Tibial nerve (tissue), 4 donors: Measurements from ENCODE around the gene RAB3C.

Source experiments
- EP300 ChIP-seq, 2 donors: sonication (generic); formaldehyde crosslinking; IDR thresholded peaks; one replicate each; pipeline ENCODE4 v1.6.1; 2017; ENCODE audit warnings: antibody characterized with exemption in 2 of 2, mild to moderate bottlenecking in 1 of 2
- POLR2A ChIP-seq, 2 donors: fragments of 450-650 bp; IDR thresholded peaks; one replicate each; pipeline ENCODE4 v1.6.1; 2017; ENCODE audit warnings: antibody characterized with exemption in 2 of 2, mild to moderate bottlenecking in 2 of 2, moderate library complexity in 2 of 2
- TF ChIP-seq, protein P1 (sequence below), 5 experiments: fragments of 200-600 bp in 3 of 5; fragments of 450-650 bp in 2 of 5; sonication (generic) in 3 of 5; IDR thresholded peaks; one replicate each; pipeline ENCODE4 v1.5.1; 2016 to 2019; ENCODE audit warnings: antibody characterized with exemption in 5 of 5, mild to moderate bottlenecking in 3 of 5, moderate library complexity in 2 of 5

DNA sequence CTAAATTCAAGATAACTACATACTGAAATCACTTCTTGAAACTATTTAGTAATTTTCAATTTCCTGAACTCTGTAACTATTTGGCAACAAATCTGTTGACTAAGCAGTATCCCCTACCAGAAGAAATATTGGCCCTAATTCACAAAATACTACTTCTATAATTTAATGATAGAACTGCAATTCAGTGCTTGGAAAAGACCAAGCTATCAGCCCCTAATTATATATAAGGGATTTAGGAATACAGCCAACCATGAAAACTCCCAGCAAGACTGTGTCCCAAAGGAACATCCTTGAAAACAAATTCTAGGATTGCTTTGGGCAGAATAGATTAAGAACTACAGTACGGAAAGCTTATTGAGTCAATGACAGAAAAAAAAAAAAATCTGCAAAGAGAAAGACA lies 169.2 kb downstream of the RAB3C start:
- TF ChIP-seq, protein P1, sequence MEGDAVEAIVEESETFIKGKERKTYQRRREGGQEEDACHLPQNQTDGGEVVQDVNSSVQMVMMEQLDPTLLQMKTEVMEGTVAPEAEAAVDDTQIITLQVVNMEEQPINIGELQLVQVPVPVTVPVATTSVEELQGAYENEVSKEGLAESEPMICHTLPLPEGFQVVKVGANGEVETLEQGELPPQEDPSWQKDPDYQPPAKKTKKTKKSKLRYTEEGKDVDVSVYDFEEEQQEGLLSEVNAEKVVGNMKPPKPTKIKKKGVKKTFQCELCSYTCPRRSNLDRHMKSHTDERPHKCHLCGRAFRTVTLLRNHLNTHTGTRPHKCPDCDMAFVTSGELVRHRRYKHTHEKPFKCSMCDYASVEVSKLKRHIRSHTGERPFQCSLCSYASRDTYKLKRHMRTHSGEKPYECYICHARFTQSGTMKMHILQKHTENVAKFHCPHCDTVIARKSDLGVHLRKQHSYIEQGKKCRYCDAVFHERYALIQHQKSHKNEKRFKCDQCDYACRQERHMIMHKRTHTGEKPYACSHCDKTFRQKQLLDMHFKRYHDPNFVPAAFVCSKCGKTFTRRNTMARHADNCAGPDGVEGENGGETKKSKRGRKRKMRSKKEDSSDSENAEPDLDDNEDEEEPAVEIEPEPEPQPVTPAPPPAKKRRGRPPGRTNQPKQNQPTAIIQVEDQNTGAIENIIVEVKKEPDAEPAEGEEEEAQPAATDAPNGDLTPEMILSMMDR (IDR thresholded peaks at IDR 0.05), result no peak
- TF ChIP-seq POLR2A (IDR thresholded peaks at IDR 0.05) (no peak), EP300 (IDR thresholded peaks at IDR 0.05) (no peak)
